Measurements from ENCODE around the gene DLG2.

- TF ChIP-seq CTCF (IDR thresholded peaks at IDR 0.05) (no peak), POLR2A (IDR thresholded peaks at IDR 0.05) (no peak)
These were observed 724.7 kb downstream of the DLG2 start for GRCh38 chr11:84902445-84902844.
